Smooth muscle cell (in vitro differentiated cells): ENCODE results near the gene FDX1. TPM values are rescaled to one million over a fixed set of nuclear protein-coding genes. Genes with fewer than 3 reads are reported as not detected.

Source experiments
- DNase-seq: peaks from one replicate; lab custom pipeline; 2025; ENCODE audit not compliant: unreplicated experiment; lab: John Stamatoyannopoulos, UW
- H2AFZ ChIP-seq: fragments of 200-600 bp; sonication (generic); 2 replicates; pipeline ENCODE4 v1.6.0; 2016; ENCODE audit warnings: antibody characterized with exemption, low read depth, mild to moderate bottlenecking
- H3F3A ChIP-seq: fragments of 200-600 bp; sonication (generic); 2 replicates; pipeline ENCODE4 v1.6.0; 2017; ENCODE audit warnings: antibody characterized with exemption, low read depth
- H3K27ac ChIP-seq: fragments of 200-600 bp; sonication (generic); 2 replicates; pipeline ENCODE4 v1.5.1; 2016; ENCODE audit warnings: low read depth, mild to moderate bottlenecking
- H3K27me3 ChIP-seq: fragments of 200-600 bp; sonication (generic); 2 replicates; pipeline ENCODE4 v1.6.1; 2016; ENCODE audit warnings: low read depth, mild to moderate bottlenecking
- H3K36me3 ChIP-seq: fragments of 200-600 bp; sonication (generic); 2 replicates; pipeline ENCODE4 v1.5.1; 2016; ENCODE audit warnings: low read depth
- H3K4me1 ChIP-seq: fragments of 200-600 bp; sonication (generic); 2 replicates; pipeline ENCODE4 v1.5.1; 2016; ENCODE audit warnings: low read depth
- H3K4me2 ChIP-seq: fragments of 200-600 bp; sonication (generic); 2 replicates; pipeline ENCODE4 v1.6.0; 2016; ENCODE audit warnings: mild to moderate bottlenecking
- H3K4me3 ChIP-seq: fragments of 200-600 bp; sonication (generic); 2 replicates; pipeline ENCODE4 v1.5.1; 2016; ENCODE audit warnings: mild to moderate bottlenecking
- H3K79me2 ChIP-seq: fragments of 200-600 bp; sonication (generic); 2 replicates; pipeline ENCODE4 v1.6.0; 2016; ENCODE audit warnings: low read depth, mild to moderate bottlenecking
- H3K9ac ChIP-seq: fragments of 200-600 bp; sonication (generic); 2 replicates; pipeline ENCODE4 v1.6.0; 2016; ENCODE audit warnings: low read depth
- H3K9me3 ChIP-seq: fragments of 200-600 bp; sonication (generic); replicated peaks from 2 replicates; pipeline ENCODE4 v1.5.1; 2016; ENCODE audit warnings: low read depth
- H4K20me1 ChIP-seq: fragments of 200-600 bp; sonication (generic); 2 replicates; pipeline ENCODE4 v1.6.0; 2016; ENCODE audit warnings: low read depth
- CTCF ChIP-seq: fragments of 200-600 bp; sonication (generic); IDR thresholded peaks from 2 replicates; pipeline ENCODE4 v1.5.1; 2017; ENCODE audit warnings: borderline replicate concordance, mild to moderate bottlenecking, antibody characterized with exemption; ENCODE audit not compliant: insufficient read depth, poor library complexity, severe bottlenecking
- WGBS: methylation state at CpG from one replicate; pipeline ENCODE4 v1.1.7; 2016; ENCODE audit warnings: low lambda C conversion rate; 5-methylcytosine and 5-hydroxymethylcytosine counted together
- polyA plus RNA-seq: library from polyadenylated mRNA; unstranded; fragments of >200 nt; fragmentation: Nextera tagmentation; extraction: Ambion mirVana; gene quantifications from 2 replicates; pipeline ENCODE4 v1.2.1, GENCODE V29; 2016
- total RNA-seq: library from RNA; depleted of rRNA; stranded (reverse); fragments of >200 nt; gene quantifications from 2 replicates; pipeline ENCODE4 v1.2.3, GENCODE V29; 2014

The FDX1 gene
- total and polyA plus RNA-seq, 2 experiments from 2014 or later = 6.7 to 8.5 TPM

- no peaks in the 10 kb centered on the region for H3K79me2 ChIP-seq
- no peak overlapping the region for H2AFZ ChIP-seq
- no peaks in the 10 kb centered on the region for H4K20me1 ChIP-seq
- H3K27me3 ChIP-seq = no peaks in the 10 kb centered on the region
- no peaks in the 10 kb centered on the region for H3F3A ChIP-seq
- no peak for TF ChIP-seq CTCF
- 60% methylated on average over 2 of the region's 2 CpGs for WGBS
- H3K36me3 ChIP-seq = no peaks in the 10 kb centered on the region
- H3K4me1 ChIP-seq = no peaks in the 10 kb centered on the region
- no peak for DNase-seq
- H3K4me2 ChIP-seq = no peak overlapping the region
- H3K9ac ChIP-seq = no peak overlapping the region
- no peaks in the 10 kb centered on the region for H3K9me3 ChIP-seq
- H3K4me3 ChIP-seq = no peak overlapping the region
- no peak overlapping the region for H3K27ac ChIP-seq
Measured at GRCh38 chr11:110465231-110465630, 35.5 kb downstream of the FDX1 start.

GRCh38 chr11:110467556-110467955, 37.8 kb downstream of the FDX1 start:
- no peaks in the 10 kb centered on the region for H3K27me3 ChIP-seq

GRCh38 chr11:110468121-110468520, 38.4 kb downstream of the FDX1 start:
- no peak overlapping the region for H2AFZ ChIP-seq
- H3K27me3 ChIP-seq = no peaks in the 10 kb centered on the region
- H4K20me1 ChIP-seq = no peaks in the 10 kb centered on the region
- H3K4me1 ChIP-seq = no peaks in the 10 kb centered on the region
- no peak overlapping the region for H3K4me2 ChIP-seq
- WGBS = 62% methylated on average over 4 of the region's 4 CpGs
- TF ChIP-seq CTCF = no peak
- no peaks in the 10 kb centered on the region for H3K79me2 ChIP-seq
- H3K9me3 ChIP-seq = no peaks in the 10 kb centered on the region
- H3K4me3 ChIP-seq = no peak overlapping the region
- H3F3A ChIP-seq = no peaks in the 10 kb centered on the region
- H3K9ac ChIP-seq = no peak overlapping the region
- DNase-seq = no peak
- H3K36me3 ChIP-seq = no peaks in the 10 kb centered on the region
- peak overlapping the region; percentile 12 for H3K27ac ChIP-seq

More at GRCh38 chr11:110467556-110467955, 37.8 kb downstream of the FDX1 start:
- Histone ChIP-seq H3K4me2 (no peak overlapping the region), H3K9me3 (no peaks in the 10 kb centered on the region), H3K79me2 (no peaks in the 10 kb centered on the region), H3K4me3 (no peak overlapping the region), H3K9ac (no peak overlapping the region), H3F3A (no peaks in the 10 kb centered on the region), H3K36me3 (no peaks in the 10 kb centered on the region), H3K4me1 (no peaks in the 10 kb centered on the region), H2AFZ (no peak overlapping the region), H3K27ac (peak overlapping the region; percentile 12), H4K20me1 (no peaks in the 10 kb centered on the region)
- DNase-seq = no peak
- no peak for TF ChIP-seq CTCF
- WGBS = 93% methylated on average over 3 of the region's 3 CpGs

GRCh38 chr11:110469127-110469526, 39.4 kb downstream of the FDX1 start:
- H3K4me3 ChIP-seq = no peak overlapping the region
- H3K4me1 ChIP-seq = no peaks in the 10 kb centered on the region
- H3K79me2 ChIP-seq = no peaks in the 10 kb centered on the region
- H3F3A ChIP-seq = no peaks in the 10 kb centered on the region
- no peaks in the 10 kb centered on the region for H4K20me1 ChIP-seq
- no peaks in the 10 kb centered on the region for H3K36me3 ChIP-seq
- no peak overlapping the region for H2AFZ ChIP-seq
- H3K9ac ChIP-seq = no peak overlapping the region
- no peaks in the 10 kb centered on the region for H3K27me3 ChIP-seq
- TF ChIP-seq CTCF = no peak
- DNase-seq = no peak
- no peak overlapping the region for H3K4me2 ChIP-seq
- H3K27ac ChIP-seq = peak overlapping the region; percentile 3
- H3K9me3 ChIP-seq = no peaks in the 10 kb centered on the region
